ENCODE data around the gene EI24. TPM values are rescaled to one million over a fixed set of nuclear protein-coding genes. Genes with fewer than 3 reads are reported as not detected.

Gene EI24
- total and polyA plus RNA-seq, 9 of the 15 experiments (the other 6 are each of a cell fraction or from before 2014, with no cell fraction given) = 50.4 to 260 (median 168) TPM

GRCh38 chr11:125552927-125553326 is 16.4 kb upstream of the EI24 start (continued):
- no peak for TF ChIP-seq CCAR2 (IDR thresholded peaks at IDR 0.05; ENCODE audit: low read depth, low read length)
- no peak for TF ChIP-seq NR2C2 (CRISPR knock-in tag; IDR thresholded peaks at IDR 0.05)
- no peak for TF ChIP-seq NR2C2 (tag; IDR thresholded peaks at IDR 0.05)
- TF ChIP-seq DACH1 (IDR thresholded peaks at IDR 0.05; ENCODE audit: partially characterized antibody) = peak; percentile 73
- peak; percentile 95 to 96 for TF ChIP-seq KDM1A (IDR thresholded peaks at IDR 0.05)
- no peak for TF ChIP-seq PCBP1 (IDR thresholded peaks at IDR 0.05; ENCODE audit: low read depth, low read length, poor library complexity, severe bottlenecking)
- TF ChIP-seq MTA2 (IDR thresholded peaks at IDR 0.05; ENCODE audit: low read depth) = peak; percentile 97
- TF ChIP-seq TCF3 (CRISPR knock-in tag; IDR thresholded peaks at IDR 0.05) = peak; percentile 97
- TF ChIP-seq ZNF23 (CRISPR knock-in tag; IDR thresholded peaks at IDR 0.05) = no peak
- no peak for TF ChIP-seq ZNF184 (CRISPR knock-in tag; IDR thresholded peaks at IDR 0.05)
- no peak for TF ChIP-seq TSHZ1 (CRISPR knock-in tag; IDR thresholded peaks at IDR 0.05)
- peak; percentile 83 for TF ChIP-seq VEZF1 (CRISPR knock-in tag; IDR thresholded peaks at IDR 0.05)
- no peak; the same call in 1 of the 2 replicates for TF ChIP-seq GTF2E2 (tag; IDR thresholded peaks at IDR 0.05)
- TF ChIP-seq FOXA1 (IDR thresholded peaks at IDR 0.05; ENCODE audit: borderline replicate concordance) = no peak
- TF ChIP-seq CHD1 (IDR thresholded peaks at IDR 0.05; ENCODE audit: low read length) = no peak
- no peak for TF ChIP-seq JUN (IDR thresholded peaks at IDR 0.05; ENCODE audit: borderline replicate concordance, low read depth, low read length)
- TF ChIP-seq JUN (CRISPR knock-in tag; IDR thresholded peaks at IDR 0.05; ENCODE audit: borderline replicate concordance) = no peak
- TF ChIP-seq ZFP91 (CRISPR knock-in tag; IDR thresholded peaks at IDR 0.05) = no peak
- TF ChIP-seq JUNB (CRISPR knock-in tag; conservative IDR thresholded peaks at IDR 0.05) = no peak
- TF ChIP-seq MXD1 (CRISPR knock-in tag; IDR thresholded peaks at IDR 0.05; ENCODE audit: borderline replicate concordance, poor library complexity, severe bottlenecking) = no peak
- TF ChIP-seq EHMT2 (IDR thresholded peaks at IDR 0.05) = peak; percentile 86
